ENCODE results near the gene ITGB6.

DNA sequence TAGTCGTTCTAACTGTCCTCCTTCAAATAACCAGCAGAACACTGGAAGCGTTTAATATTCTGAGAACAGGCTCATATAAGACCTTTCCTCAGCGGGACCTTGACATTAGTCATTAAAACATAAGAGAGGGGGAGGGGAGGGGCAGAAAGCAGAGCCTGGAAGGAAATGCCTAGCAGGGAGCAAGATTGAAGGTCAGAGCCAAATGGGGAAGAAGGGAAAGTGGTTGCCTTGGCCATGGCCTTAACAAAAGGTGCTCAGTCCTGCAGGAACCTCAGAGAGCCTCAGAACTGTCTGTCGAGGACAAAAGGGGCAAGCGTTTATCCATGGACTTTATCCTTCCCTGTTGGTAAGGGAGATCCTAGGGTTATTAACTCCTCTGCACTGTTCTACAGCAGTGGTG, 136.8 kb downstream of the ITGB6 start:
- TF ChIP-seq, protein P1, sequence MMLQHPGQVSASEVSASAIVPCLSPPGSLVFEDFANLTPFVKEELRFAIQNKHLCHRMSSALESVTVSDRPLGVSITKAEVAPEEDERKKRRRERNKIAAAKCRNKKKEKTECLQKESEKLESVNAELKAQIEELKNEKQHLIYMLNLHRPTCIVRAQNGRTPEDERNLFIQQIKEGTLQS (CRISPR knock-in tag; conservative IDR thresholded peaks at IDR 0.05), result no peak
- no peak for TF ChIP-seq ELF4 (CRISPR knock-in tag; IDR thresholded peaks at IDR 0.05; ENCODE audit: low read depth)
- TF ChIP-seq ZNF396 (CRISPR knock-in tag; IDR thresholded peaks at IDR 0.05; ENCODE audit: borderline replicate concordance), result no peak
- TF ChIP-seq CTCF (IDR thresholded peaks at IDR 0.05), result no peak
- TF ChIP-seq JUN (CRISPR knock-in tag; IDR thresholded peaks at IDR 0.05), result no peak
- no peak for TF ChIP-seq ZNF532 (CRISPR knock-in tag; IDR thresholded peaks at IDR 0.05; ENCODE audit: borderline replicate concordance)
- no peak for TF ChIP-seq ZNF416 (CRISPR knock-in tag; IDR thresholded peaks at IDR 0.05)

Measured in WTC11 (cell line).